Measurements from ENCODE around the gene GIPC1. TPM values are rescaled to one million over a fixed set of nuclear protein-coding genes. Genes with fewer than 3 reads are reported as not detected.
"Not testable (repeated sequence)": the region's sequence is repeated elsewhere in the genome, so short reads cannot be mapped to it uniquely, and the experiment has no call there.

The GIPC1 gene
- total and polyA plus RNA-seq, 7 experiments from 2014 or later, result 21.3 to 46.1 (median 25.9) TPM

DNA sequence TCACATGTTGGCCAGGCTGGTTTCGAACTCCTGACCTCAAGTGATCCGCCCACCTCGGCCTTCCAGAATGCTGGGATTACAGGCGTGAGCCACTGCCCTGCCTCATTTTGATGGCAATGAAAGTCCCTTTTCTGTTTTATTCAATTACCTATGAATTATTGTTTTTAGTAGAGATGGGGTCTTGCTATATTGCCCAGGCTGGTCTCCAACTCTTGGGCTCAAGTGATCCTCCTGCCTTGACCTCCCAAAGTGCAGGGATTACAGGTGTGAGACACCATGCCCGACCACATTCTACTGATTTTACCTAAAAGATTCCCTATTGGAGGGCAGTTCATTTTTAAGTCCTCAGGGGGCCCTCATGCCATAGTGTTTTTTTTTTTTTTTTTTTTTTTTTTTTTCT lies 46.1 kb upstream of the GIPC1 start:
- intact Hi-C loops (cut with micrococcal nuclease); H3K9me3 Mint-ChIP-seq; H3K4me3 Mint-ChIP-seq; H3K27me3 ChIP-seq (ENCODE audit: control insufficient read depth in 2 of 2, insufficient read depth in 2 of 2, low read length in 2 of 2); H3K27ac ChIP-seq (ENCODE audit: low read depth, low read length); H3K9me3 ChIP-seq (ENCODE audit: control insufficient read depth in 2 of 3, low read length in 3 of 3); H3K27me3 Mint-ChIP-seq; ATAC-seq; H3K36me3 Mint-ChIP-seq; DNase-seq; H3K4me3 ChIP-seq (ENCODE audit: low read length): not testable (repeated sequence)
- ChIA-PET POLR2A (interaction anchor here (1.1 to 34.0 kb wide), 3 partner anchors 11 to 58 kb away, joined by 3 to 1101 read pairs (median 6); partner anchors contain the start of genes DNAJB1 and GIPC1), CTCF (interaction anchor here (0.6 kb wide), 1 partner anchor 10 kb away, joined by 3 read pairs; no protein-coding TSS in a partner anchor)
- peaks cover 5 to 71% (median 38%) of the 10 kb centered on the region in 7 donors for H3K4me1 Mint-ChIP-seq
- H3K4me1 ChIP-seq (ENCODE audit: control insufficient read depth in 2 of 2, insufficient read depth in 2 of 2, low read length in 2 of 2), result peaks cover 0 to 13% of the 10 kb centered on the region in 2 donors
- peaks cover 0 to 33% (median 0%) of the 10 kb centered on the region in 3 experiments for H3K36me3 ChIP-seq (ENCODE audit: control insufficient read depth in 2 of 3, insufficient read depth in 3 of 3, low read length in 3 of 3)
- H3K27ac Mint-ChIP-seq, result peak overlapping the region in 2 of 9 donors; percentile 54 to 83

DNA sequence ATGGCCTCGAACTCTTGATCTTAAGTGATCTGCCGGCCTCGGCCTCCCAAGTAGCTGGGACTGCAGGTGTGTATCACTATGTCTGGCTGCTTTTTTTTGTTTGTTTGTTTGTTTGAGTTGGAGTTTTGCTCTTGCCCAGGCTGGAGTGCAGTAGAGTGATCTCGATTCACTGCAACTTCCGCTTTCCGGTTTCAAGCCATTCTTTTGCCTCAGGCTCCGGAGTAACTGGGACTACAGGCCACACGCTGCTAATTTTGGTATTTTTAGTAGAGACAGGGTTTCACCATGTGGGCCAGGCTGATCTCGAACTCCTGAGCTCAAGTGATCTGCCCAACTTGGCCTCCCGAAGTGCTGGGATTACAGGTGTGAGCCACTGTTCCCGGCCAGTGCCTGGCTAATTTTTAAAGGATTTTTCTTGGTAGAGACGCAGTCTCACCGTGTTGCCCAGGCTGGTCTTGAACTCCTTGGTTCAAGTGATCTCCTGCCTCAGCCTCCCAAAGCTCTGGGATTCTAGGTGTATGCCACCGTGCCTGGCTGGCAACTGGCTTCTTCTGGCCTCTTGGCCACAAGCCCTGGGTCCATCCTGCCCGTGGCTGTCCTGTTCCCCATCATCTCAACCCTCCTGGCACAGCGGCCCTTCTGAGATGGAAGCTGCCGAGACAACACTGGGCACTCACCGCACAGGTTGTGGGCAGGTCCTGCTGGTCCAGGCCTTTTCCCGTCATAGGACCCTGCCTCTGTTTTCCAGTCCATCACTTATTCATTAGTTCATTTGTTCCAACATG lies 45.0 kb upstream of the GIPC1 start:
- Histone ChIP-seq H3K27ac (ENCODE audit: low read depth, low read length) (no peak overlapping the region), H3K4me1 (ENCODE audit: control insufficient read depth in 2 of 2, insufficient read depth in 2 of 2, low read length in 2 of 2) (peaks cover 0 to 18% of the 10 kb centered on the region in 2 donors), H3K36me3 (ENCODE audit: control insufficient read depth in 2 of 3, insufficient read depth in 3 of 3, low read length in 3 of 3) (peaks cover 0 to 30% (median 3%) of the 10 kb centered on the region in 3 experiments), H3K9me3 (ENCODE audit: control insufficient read depth in 2 of 3, low read length in 3 of 3) (no peaks in the 10 kb centered on the region), H3K27me3 (ENCODE audit: control insufficient read depth in 2 of 2, insufficient read depth in 2 of 2, low read length in 2 of 2) (no peaks in the 10 kb centered on the region), H3K4me3 (ENCODE audit: low read length) (no peak overlapping the region)
- ATAC-seq (no peak), DNase-seq (no peak)
- peaks cover 6 to 75% (median 44%) of the 10 kb centered on the region in 7 donors for H3K4me1 Mint-ChIP-seq
- peaks cover 0 to 10% (median 4%) of the 10 kb centered on the region in 5 donors for H3K36me3 Mint-ChIP-seq
- H3K27ac Mint-ChIP-seq, result peak overlapping the region in 7 of 9 donors; percentile 26 to 84 (median 47)
- ChIA-PET CTCF (interaction anchor here (0.6 kb wide), 2 partner anchors 62 to 87 kb away, joined by 4 to 8 read pairs; no protein-coding TSS in a partner anchor), POLR2A (interaction anchor here (1.3 to 34.0 kb wide), 2 partner anchors 33 to 57 kb away, joined by 3 to 1101 read pairs; partner anchors contain the start of genes DNAJB1 and GIPC1)
- H3K4me3 Mint-ChIP-seq, result peak overlapping the region in 2 of 10 donors; percentile 6 to 37
- intact Hi-C loops (cut with micrococcal nuclease), result no loop called here
- no peaks in the 10 kb centered on the region for H3K27me3 Mint-ChIP-seq
- H3K9me3 Mint-ChIP-seq, result no peaks in the 10 kb centered on the region

DNA sequence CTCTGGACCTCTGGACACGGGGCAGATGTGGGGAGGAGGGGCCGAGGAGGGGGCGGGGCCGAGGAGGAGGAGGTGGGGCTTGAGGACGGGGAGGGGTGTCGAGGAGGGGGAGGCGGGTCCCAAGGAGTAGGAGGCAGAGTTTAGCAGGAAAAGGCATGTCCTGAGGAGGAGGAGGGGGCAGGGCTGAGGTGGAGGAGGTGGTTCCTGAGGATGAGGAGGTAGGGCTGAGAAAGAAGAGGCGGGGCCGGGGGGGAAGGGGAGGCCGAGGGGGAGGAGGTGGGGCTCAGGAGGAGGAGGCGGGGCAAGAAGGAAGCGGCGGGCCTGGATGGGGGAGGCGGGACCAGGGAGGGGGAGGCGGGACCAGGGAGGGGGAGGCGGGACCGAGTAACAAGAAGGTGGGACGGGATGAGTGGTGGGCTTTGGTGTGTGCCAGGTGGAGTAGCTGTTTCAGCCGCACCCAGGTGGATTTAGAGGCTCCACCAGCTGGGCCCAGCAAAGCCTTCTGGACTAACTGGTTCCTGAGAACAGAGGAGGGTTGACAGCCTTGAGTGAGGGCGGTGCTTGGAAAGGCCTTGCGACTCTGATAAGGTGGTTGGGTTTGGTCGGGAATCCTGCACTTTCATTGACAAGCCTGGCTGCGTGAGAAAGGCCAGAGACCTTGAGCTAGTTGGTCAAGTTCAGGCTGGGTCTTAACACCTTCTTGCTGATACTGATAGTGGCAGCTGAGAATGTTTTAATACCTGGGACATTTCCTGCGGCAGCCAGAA lies 41.2 kb upstream of the GIPC1 start:
- ATAC-seq (peak; percentile 71), DNase-seq (peak in 7 of 9 donors; percentile 27 to 55 (median 40))
- peak overlapping the region in 8 of 9 donors; percentile 32 to 85 (median 52) for H3K27ac Mint-ChIP-seq
- H3K36me3 Mint-ChIP-seq, result peaks cover 0 to 13% (median 5%) of the 10 kb centered on the region in 5 donors
- H3K27me3 Mint-ChIP-seq, result no peaks in the 10 kb centered on the region
- H3K4me3 Mint-ChIP-seq, result peak overlapping the region in 6 of 10 donors; percentile 6 to 56 (median 32)
- no peaks in the 10 kb centered on the region for H3K9me3 Mint-ChIP-seq
- H3K27ac ChIP-seq (ENCODE audit: low read depth, low read length), result peak overlapping the region; percentile 41
- CTCF ChIA-PET, result interaction anchor here (0.6 to 0.8 kb wide), 2 partner anchors 31 to 42 kb away, joined by 3 read pairs; no protein-coding TSS in a partner anchor
- peaks cover 0 to 81% (median 52%) of the 10 kb centered on the region in 7 donors for H3K4me1 Mint-ChIP-seq
- POLR2A ChIA-PET, result interaction anchor here (0.5 to 34.0 kb wide), 7 partner anchors 8 to 1332 kb away, joined by 3 to 1101 read pairs (median 3); partner anchors contain the start of genes DNAJB1 and GIPC1
- intact Hi-C loops (cut with micrococcal nuclease), result no loop called here
- H3K4me1 ChIP-seq (ENCODE audit: control insufficient read depth in 2 of 2, insufficient read depth in 2 of 2, low read length in 2 of 2), result peaks cover 0 to 18% of the 10 kb centered on the region in 2 donors
- peaks cover 0 to 22% (median 3%) of the 10 kb centered on the region in 3 experiments for H3K36me3 ChIP-seq (ENCODE audit: control insufficient read depth in 2 of 3, insufficient read depth in 3 of 3, low read length in 3 of 3)
- no peaks in the 10 kb centered on the region for H3K27me3 ChIP-seq (ENCODE audit: control insufficient read depth in 2 of 2, insufficient read depth in 2 of 2, low read length in 2 of 2)
- H3K9me3 ChIP-seq (ENCODE audit: control insufficient read depth in 2 of 3, low read length in 3 of 3), result no peaks in the 10 kb centered on the region
- H3K4me3 ChIP-seq (ENCODE audit: low read length), result no peak overlapping the region

DNA sequence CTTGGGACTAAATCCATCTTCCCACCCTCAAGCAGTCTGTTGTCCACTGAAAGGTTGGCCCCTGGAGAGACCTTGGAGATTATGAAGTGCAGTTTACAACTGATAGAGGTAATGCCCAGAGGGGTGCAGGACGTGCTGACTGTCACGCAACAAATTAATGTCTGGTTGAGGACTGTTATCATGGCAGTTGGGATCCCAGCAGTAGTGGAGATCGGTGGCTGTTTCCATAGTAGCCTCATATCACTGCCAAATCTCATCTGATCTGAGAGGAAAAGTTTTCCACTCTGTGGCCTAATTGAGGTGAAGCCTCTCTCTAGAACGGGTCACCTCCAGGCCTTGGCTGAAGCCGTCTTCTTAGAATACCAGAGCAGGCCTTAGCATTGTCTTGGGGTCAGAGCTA lies 37.5 kb upstream of the GIPC1 start:
- no peaks in the 10 kb centered on the region for H3K27me3 Mint-ChIP-seq
- intact Hi-C loops (cut with micrococcal nuclease), result no loop called here
- Histone ChIP-seq H3K27me3 (ENCODE audit: control insufficient read depth in 2 of 2, insufficient read depth in 2 of 2, low read length in 2 of 2) (no peaks in the 10 kb centered on the region), H3K27ac (ENCODE audit: low read depth, low read length) (no peak overlapping the region), H3K4me3 (ENCODE audit: low read length) (no peak overlapping the region), H3K9me3 (ENCODE audit: control insufficient read depth in 2 of 3, low read length in 3 of 3) (no peaks in the 10 kb centered on the region), H3K4me1 (ENCODE audit: control insufficient read depth in 2 of 2, insufficient read depth in 2 of 2, low read length in 2 of 2) (peaks cover 19 to 34% of the 10 kb centered on the region in 2 donors), H3K36me3 (ENCODE audit: control insufficient read depth in 2 of 3, insufficient read depth in 3 of 3, low read length in 3 of 3) (peaks cover 0 to 11% (median 3%) of the 10 kb centered on the region in 3 experiments)
- no peak for DNase-seq
- H3K36me3 Mint-ChIP-seq, result peaks cover 0 to 4% (median 4%) of the 10 kb centered on the region in 5 donors
- peak overlapping the region in 6 of 10 donors; percentile 12 to 88 (median 34) for H3K4me3 Mint-ChIP-seq
- peaks cover 0 to 84% (median 50%) of the 10 kb centered on the region in 7 donors for H3K4me1 Mint-ChIP-seq
- CTCF ChIA-PET, result interaction anchor here (2.0 kb wide), 1 partner anchor 26 kb away, joined by 8 read pairs; no protein-coding TSS in a partner anchor
- POLR2A ChIA-PET, result interaction anchor here (1.4 to 34.0 kb wide), 3 partner anchors 17 to 38 kb away, joined by 4 to 1101 read pairs (median 7); partner anchors contain the start of genes DNAJB1, GIPC1 and NDUFB7
- H3K27ac Mint-ChIP-seq, result peak overlapping the region in 5 of 9 donors; percentile 24 to 70 (median 41)
- ATAC-seq, result no peak
- no peaks in the 10 kb centered on the region for H3K9me3 Mint-ChIP-seq

GRCh38 chr19:14530506-14530905 lies 34.6 kb upstream of the GIPC1 start:
- ChIA-PET POLR2A (interaction anchor here (0.8 to 34.0 kb wide), 6 partner anchors 20 to 41 kb away, joined by 3 to 1101 read pairs (median 4); partner anchors contain the start of genes DNAJB1, GIPC1 and NDUFB7), CTCF (no interaction called here)
- peaks cover 0 to 11% (median 0%) of the 10 kb centered on the region in 3 experiments for H3K36me3 ChIP-seq (ENCODE audit: control insufficient read depth in 2 of 3, insufficient read depth in 3 of 3, low read length in 3 of 3)
- peaks cover 21 to 25% of the 10 kb centered on the region in 2 donors for H3K4me1 ChIP-seq (ENCODE audit: control insufficient read depth in 2 of 2, insufficient read depth in 2 of 2, low read length in 2 of 2)
- intact Hi-C loops (cut with micrococcal nuclease), result no loop called here
- no peaks in the 10 kb centered on the region for H3K27me3 Mint-ChIP-seq
- H3K4me1 Mint-ChIP-seq, result peaks cover 7 to 76% (median 51%) of the 10 kb centered on the region in 7 donors
- peaks cover 0 to 4% (median 4%) of the 10 kb centered on the region in 5 donors for H3K36me3 Mint-ChIP-seq
- no peak for DNase-seq
- H3K4me3 Mint-ChIP-seq, result peak overlapping the region; percentile 69 to 97 (median 92)
- peak overlapping the region; percentile 96 for H3K4me3 ChIP-seq (ENCODE audit: low read length)
- no peak for ATAC-seq
- no peaks in the 10 kb centered on the region for H3K9me3 Mint-ChIP-seq
- H3K9me3 ChIP-seq (ENCODE audit: control insufficient read depth in 2 of 3, low read length in 3 of 3), result no peaks in the 10 kb centered on the region
- H3K27me3 ChIP-seq (ENCODE audit: control insufficient read depth in 2 of 2, insufficient read depth in 2 of 2, low read length in 2 of 2), result no peaks in the 10 kb centered on the region
- peak overlapping the region; percentile 24 to 100 (median 97) for H3K27ac Mint-ChIP-seq
- peak overlapping the region; percentile 89 for H3K27ac ChIP-seq (ENCODE audit: low read depth, low read length)

GRCh38 chr19:14530005-14530348 lies 34.0 kb upstream of the GIPC1 start:
- H3K27ac Mint-ChIP-seq, result peak overlapping the region; percentile 95 to 100 (median 98)
- H3K9me3 Mint-ChIP-seq, result no peaks in the 10 kb centered on the region
- peaks cover 0 to 11% (median 0%) of the 10 kb centered on the region in 3 experiments for H3K36me3 ChIP-seq (ENCODE audit: control insufficient read depth in 2 of 3, insufficient read depth in 3 of 3, low read length in 3 of 3)
- peaks cover 0 to 4% (median 4%) of the 10 kb centered on the region in 5 donors for H3K36me3 Mint-ChIP-seq
- DNase-seq (peak in 6 of 9 donors; percentile 56 to 73 (median 70)), ATAC-seq (no peak)
- H3K4me1 Mint-ChIP-seq, result peaks cover 9 to 78% (median 54%) of the 10 kb centered on the region in 7 donors
- H3K27me3 ChIP-seq (ENCODE audit: control insufficient read depth in 2 of 2, insufficient read depth in 2 of 2, low read length in 2 of 2), result no peaks in the 10 kb centered on the region
- H3K27ac ChIP-seq (ENCODE audit: low read depth, low read length), result peak overlapping the region; percentile 89
- H3K4me1 ChIP-seq (ENCODE audit: control insufficient read depth in 2 of 2, insufficient read depth in 2 of 2, low read length in 2 of 2), result peaks cover 21 to 25% of the 10 kb centered on the region in 2 donors
- H3K9me3 ChIP-seq (ENCODE audit: control insufficient read depth in 2 of 3, low read length in 3 of 3), result no peaks in the 10 kb centered on the region
- ChIA-PET POLR2A (interaction anchor here (1.0 to 34.0 kb wide), 4 partner anchors 20 to 41 kb away, joined by 3 to 1101 read pairs (median 4); partner anchors contain the start of genes DNAJB1, GIPC1 and NDUFB7), CTCF (no interaction called here)
- peak overlapping the region; percentile 96 for H3K4me3 ChIP-seq (ENCODE audit: low read length)
- H3K4me3 Mint-ChIP-seq, result peak overlapping the region; percentile 88 to 97 (median 95)
- intact Hi-C loops (cut with micrococcal nuclease), result no loop called here
- no peaks in the 10 kb centered on the region for H3K27me3 Mint-ChIP-seq

All from naive thymus-derived CD4-positive, alpha-beta T cell (primary cell).